ENCODE data around the gene ISLR2.
A peak's percentile ranks its signal among the peaks of the same experiment; 100 is the strongest.

ISLR2 gene

GRCh38 chr15:74134387-74135027, 4.1 kb downstream of the ISLR2 start:
- ChIA-PET CTCF (interaction anchor here (0.7 to 3.5 kb wide), 29 partner anchors 8 to 187 kb away, joined by 3 to 42 read pairs (median 3); no protein-coding TSS in a partner anchor), POLR2A (no interaction called here)
- no peak overlapping the region for H3K4me3 ChIP-seq (ENCODE audit: low read depth, low read length)
- DNase-seq (ENCODE audit: low read depth, low spot score), result no peak
- TF ChIP-seq, protein P1, sequence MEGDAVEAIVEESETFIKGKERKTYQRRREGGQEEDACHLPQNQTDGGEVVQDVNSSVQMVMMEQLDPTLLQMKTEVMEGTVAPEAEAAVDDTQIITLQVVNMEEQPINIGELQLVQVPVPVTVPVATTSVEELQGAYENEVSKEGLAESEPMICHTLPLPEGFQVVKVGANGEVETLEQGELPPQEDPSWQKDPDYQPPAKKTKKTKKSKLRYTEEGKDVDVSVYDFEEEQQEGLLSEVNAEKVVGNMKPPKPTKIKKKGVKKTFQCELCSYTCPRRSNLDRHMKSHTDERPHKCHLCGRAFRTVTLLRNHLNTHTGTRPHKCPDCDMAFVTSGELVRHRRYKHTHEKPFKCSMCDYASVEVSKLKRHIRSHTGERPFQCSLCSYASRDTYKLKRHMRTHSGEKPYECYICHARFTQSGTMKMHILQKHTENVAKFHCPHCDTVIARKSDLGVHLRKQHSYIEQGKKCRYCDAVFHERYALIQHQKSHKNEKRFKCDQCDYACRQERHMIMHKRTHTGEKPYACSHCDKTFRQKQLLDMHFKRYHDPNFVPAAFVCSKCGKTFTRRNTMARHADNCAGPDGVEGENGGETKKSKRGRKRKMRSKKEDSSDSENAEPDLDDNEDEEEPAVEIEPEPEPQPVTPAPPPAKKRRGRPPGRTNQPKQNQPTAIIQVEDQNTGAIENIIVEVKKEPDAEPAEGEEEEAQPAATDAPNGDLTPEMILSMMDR (IDR thresholded peaks at IDR 0.05; ENCODE audit: insufficient read depth, low read length, missing control alignments), result peak; percentile 68

DNA sequence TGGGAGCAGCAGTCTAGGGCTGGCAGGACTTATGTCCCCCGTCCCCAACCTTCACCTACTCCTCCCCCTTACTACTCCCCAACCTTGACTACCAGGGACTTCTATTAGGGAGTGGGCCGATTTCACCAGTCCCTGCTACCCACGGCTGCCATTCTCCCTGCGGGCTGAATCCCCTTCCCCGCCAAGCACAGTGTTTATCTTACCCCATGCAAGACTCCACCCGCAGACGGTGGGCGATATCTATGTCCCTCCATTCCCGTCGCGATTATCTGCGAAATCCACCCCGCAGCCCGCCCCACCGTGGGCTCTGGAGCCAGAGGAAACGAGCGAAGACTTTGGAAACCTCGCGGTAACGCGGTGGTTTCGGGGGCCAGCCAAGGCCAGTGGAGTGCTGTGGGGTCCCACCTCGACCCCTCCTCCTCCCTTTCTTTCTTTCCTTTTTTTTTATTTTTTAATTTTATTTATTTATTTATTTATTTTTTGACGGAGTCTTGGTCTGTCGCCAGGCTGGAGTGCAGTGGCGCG, 4.7 kb downstream of the ISLR2 start:
- no peak overlapping the region for H3K4me3 ChIP-seq (ENCODE audit: low read depth, low read length)
- TF ChIP-seq, protein P1 (IDR thresholded peaks at IDR 0.05; ENCODE audit: insufficient read depth, low read length, missing control alignments), result no peak
- ChIA-PET POLR2A (interaction anchor here (0.7 kb wide), 1 partner anchor 22 kb away, joined by 3 read pairs; no protein-coding TSS in a partner anchor), CTCF (interaction anchor here (1.0 to 3.5 kb wide), 18 partner anchors 8 to 186 kb away, joined by 3 to 42 read pairs (median 5); no protein-coding TSS in a partner anchor)
- no peak for DNase-seq (ENCODE audit: low read depth, low spot score)

DNA sequence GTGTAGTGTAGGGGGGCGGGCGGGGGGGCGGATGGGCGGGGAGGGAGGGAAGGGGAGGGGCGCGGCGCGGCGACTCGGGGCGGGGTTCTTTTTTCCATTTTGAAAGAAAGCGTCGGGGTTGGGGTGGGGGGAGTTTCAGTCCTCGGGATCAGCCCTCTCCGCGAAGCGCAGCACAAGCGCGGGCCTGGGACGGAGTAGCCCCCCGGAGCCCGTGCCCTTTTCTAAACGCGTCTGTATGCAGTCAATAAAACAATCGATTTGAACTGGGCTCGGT, 6.1 kb downstream of the ISLR2 start:
- DNase-seq (ENCODE audit: low read depth, low spot score), result no peak
- H3K4me3 ChIP-seq (ENCODE audit: low read depth, low read length), result peak overlapping the region; percentile 56
- CTCF ChIA-PET, result interaction anchor here (1.0 to 3.5 kb wide), 4 partner anchors 22 to 185 kb away, joined by 3 to 42 read pairs (median 6); no protein-coding TSS in a partner anchor
- POLR2A ChIA-PET, result no interaction called here
- TF ChIP-seq, protein P1 (IDR thresholded peaks at IDR 0.05; ENCODE audit: insufficient read depth, low read length, missing control alignments), result no peak

GRCh38 chr15:74136814-74137536, 6.6 kb downstream of the ISLR2 start:
- CTCF ChIA-PET, result interaction anchor here (1.0 to 2.7 kb wide), 2 partner anchors 9 to 171 kb away, joined by 3 to 12 read pairs; no protein-coding TSS in a partner anchor
- no peak for DNase-seq (ENCODE audit: low read depth, low spot score)
- H3K4me3 ChIP-seq (ENCODE audit: low read depth, low read length), result peak overlapping the region; percentile 56
- POLR2A ChIA-PET, result no interaction called here
- TF ChIP-seq, protein P1 (IDR thresholded peaks at IDR 0.05; ENCODE audit: insufficient read depth, low read length, missing control alignments), result no peak

DNA sequence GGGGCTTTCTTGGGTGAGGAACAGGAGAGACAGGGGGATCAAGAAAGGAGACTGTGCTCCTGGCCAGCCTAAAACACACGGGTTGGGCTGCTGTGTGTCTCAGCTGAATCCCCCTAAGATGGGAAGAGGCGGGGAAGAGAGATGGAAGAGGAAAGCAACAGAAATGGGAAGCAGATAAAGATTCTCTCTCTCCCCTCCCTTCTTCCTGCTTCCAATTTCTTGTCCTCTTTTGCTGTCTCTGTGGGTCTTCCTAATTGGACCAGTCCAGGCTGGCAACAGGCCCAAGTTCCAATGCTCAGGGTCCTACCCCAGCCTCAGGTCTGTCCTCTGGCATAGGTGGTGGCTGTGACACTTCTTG, 7.1 kb downstream of the ISLR2 start:
- H3K4me3 ChIP-seq (ENCODE audit: low read depth, low read length), result no peak overlapping the region
- no peak for DNase-seq (ENCODE audit: low read depth, low spot score)
- CTCF ChIA-PET, result interaction anchor here (1.0 to 2.7 kb wide), 2 partner anchors 9 to 170 kb away, joined by 3 to 12 read pairs; no protein-coding TSS in a partner anchor
- TF ChIP-seq, protein P1 (IDR thresholded peaks at IDR 0.05; ENCODE audit: insufficient read depth, low read length, missing control alignments), result no peak
- POLR2A ChIA-PET, result no interaction called here

DNA sequence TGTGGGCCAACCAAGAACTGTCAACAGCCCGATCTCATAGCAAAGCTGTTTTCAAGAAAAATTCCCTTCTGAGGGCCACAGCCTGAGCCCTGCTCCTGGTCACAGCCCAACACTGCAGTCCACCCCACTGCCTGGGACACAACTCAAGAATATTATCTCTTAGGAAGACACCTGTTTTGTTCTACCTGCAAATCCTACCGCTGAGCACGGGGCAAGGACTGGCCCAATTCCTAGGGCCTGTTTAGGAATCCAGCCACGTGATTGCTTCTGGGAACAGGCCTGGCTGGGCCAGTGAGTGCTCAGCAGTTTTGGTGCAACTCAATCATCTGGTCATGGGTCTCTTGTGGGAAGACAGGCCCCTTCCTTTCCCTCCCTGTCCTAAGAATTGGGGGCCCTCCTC, 8.3 kb downstream of the ISLR2 start:
- H3K4me3 ChIP-seq (ENCODE audit: low read depth, low read length), result no peak overlapping the region
- ChIA-PET POLR2A (no interaction called here), CTCF (interaction anchor here (1.1 to 2.7 kb wide), 2 partner anchors 169 to 176 kb away, joined by 4 to 12 read pairs; no protein-coding TSS in a partner anchor)
- TF ChIP-seq, protein P1 (IDR thresholded peaks at IDR 0.05; ENCODE audit: insufficient read depth, low read length, missing control alignments), result no peak
- no peak for DNase-seq (ENCODE audit: low read depth, low spot score)

All from AG04449 (cell line).